ENCODE measurements around the gene COBL. TPM values are rescaled to one million over a fixed set of nuclear protein-coding genes. Genes with fewer than 3 reads are reported as not detected.

COBL gene
- total RNA-seq, 2 donors from 2014 or later = 36.5 to 46.6 TPM

DNA sequence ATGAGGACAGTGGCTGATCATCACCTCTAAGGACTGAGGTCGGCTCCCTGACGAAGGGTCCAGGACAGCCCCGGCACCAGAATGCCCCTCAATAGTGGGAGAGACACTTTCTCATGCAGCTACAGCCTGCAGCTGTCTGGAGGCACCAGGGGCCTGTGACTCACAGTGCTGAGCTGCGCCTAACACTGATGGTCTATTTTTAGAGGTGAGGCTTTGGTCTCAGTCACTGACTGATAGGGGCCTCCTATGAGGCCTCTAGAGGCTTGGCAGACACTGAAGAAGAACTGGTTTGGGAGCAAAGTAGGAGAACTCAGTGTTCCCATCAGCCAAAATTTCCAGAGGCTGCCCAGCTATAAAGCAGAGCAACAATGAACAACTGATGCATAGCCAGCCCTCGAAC lies 130.1 kb downstream of the COBL start:
- Histone ChIP-seq H3K36me3 (no peaks in the 10 kb centered on the region), H3K27ac (peak overlapping the region; percentile 31 to 59), H3K27me3 (replicated peaks; ENCODE audit: insufficient read depth) (no peaks in the 10 kb centered on the region), H3K4me3 (no peak overlapping the region), H3K4me1 (replicated peaks) (peaks cover 6% of the 10 kb centered on the region), H3K9me3 (no peaks in the 10 kb centered on the region)
- DNase-seq (ENCODE audit: low spot score) = peak; percentile 46
- no peak for TF ChIP-seq POLR2A (IDR thresholded peaks at IDR 0.05)
- TF ChIP-seq POLR2AphosphoS5 (IDR thresholded peaks at IDR 0.05) = peak; percentile 70
- 69% methylated on average over 5 of the region's 5 CpGs for WGBS
- intact Hi-C loops (cut with DNase I) = no loop called here

DNA sequence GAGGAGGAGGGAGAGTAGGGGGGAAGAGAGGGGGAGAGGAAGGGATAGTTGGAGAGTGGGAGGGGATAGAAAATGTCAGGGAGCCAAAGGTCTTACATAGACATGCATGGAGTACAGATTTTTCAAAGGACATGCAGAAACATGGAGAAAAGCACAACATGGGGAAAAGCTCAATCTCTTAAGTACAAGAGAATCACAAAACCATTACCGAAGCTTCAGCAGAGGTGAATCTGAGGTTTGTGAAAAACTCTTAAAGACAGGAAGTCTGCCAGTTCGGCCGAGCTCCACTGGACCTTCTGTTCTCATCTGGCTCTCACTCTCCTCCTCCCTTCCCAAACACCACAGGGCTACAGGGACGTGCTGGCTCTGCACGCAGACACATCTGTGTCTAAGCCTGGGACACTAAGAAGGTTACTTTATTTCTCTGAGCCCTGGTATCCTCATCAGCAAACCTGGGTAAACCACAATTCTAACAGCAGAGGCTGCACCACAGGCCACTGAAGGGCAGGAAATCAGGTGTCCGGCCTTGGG lies 133.9 kb downstream of the COBL start:
- TF ChIP-seq POLR2AphosphoS5 (IDR thresholded peaks at IDR 0.05) = no peak
- no peak for TF ChIP-seq CTCF (IDR thresholded peaks at IDR 0.05)
- TF ChIP-seq POLR2A (IDR thresholded peaks at IDR 0.05) = no peak
- H3K4me1 ChIP-seq (replicated peaks) = peaks cover 20% of the 10 kb centered on the region
- intact Hi-C loops (cut with DNase I) = no loop called here
- DNase-seq (ENCODE audit: low spot score) = no peak
- no peaks in the 10 kb centered on the region for H3K36me3 ChIP-seq
- H3K4me3 ChIP-seq = no peak overlapping the region
- H3K27ac ChIP-seq = peak overlapping the region; percentile 59 to 71
- 44% methylated on average over 6 of the region's 6 CpGs for WGBS
- no peaks in the 10 kb centered on the region for H3K9me3 ChIP-seq
- no peaks in the 10 kb centered on the region for H3K27me3 ChIP-seq (replicated peaks; ENCODE audit: insufficient read depth)

GRCh38 chr7:51180092-51180491 lies 136.5 kb downstream of the COBL start:
- H3K27me3 ChIP-seq (replicated peaks; ENCODE audit: insufficient read depth) = no peaks in the 10 kb centered on the region
- H3K36me3 ChIP-seq = no peaks in the 10 kb centered on the region
- H3K4me1 ChIP-seq (replicated peaks) = peaks cover 23% of the 10 kb centered on the region
- peak; percentile 60 for TF ChIP-seq POLR2AphosphoS5 (IDR thresholded peaks at IDR 0.05)
- TF ChIP-seq POLR2A (IDR thresholded peaks at IDR 0.05) = no peak
- no peak for TF ChIP-seq CTCF (IDR thresholded peaks at IDR 0.05)
- DNase-seq (ENCODE audit: low spot score) = peak; percentile 66
- peak overlapping the region; percentile 59 to 71 for H3K27ac ChIP-seq
- intact Hi-C loops (cut with DNase I) = no loop called here
- WGBS = 18% methylated on average over 4 of the region's 4 CpGs
- no peaks in the 10 kb centered on the region for H3K9me3 ChIP-seq
- H3K4me3 ChIP-seq = no peak overlapping the region

GRCh38 chr7:51175992-51176388 lies 140.6 kb downstream of the COBL start:
- no peak for DNase-seq (ENCODE audit: low spot score)
- no peaks in the 10 kb centered on the region for H3K27me3 ChIP-seq (replicated peaks; ENCODE audit: insufficient read depth)
- TF ChIP-seq POLR2A (IDR thresholded peaks at IDR 0.05) (no peak), POLR2AphosphoS5 (IDR thresholded peaks at IDR 0.05) (no peak), CTCF (IDR thresholded peaks at IDR 0.05) (no peak)
- H3K4me3 ChIP-seq = no peak overlapping the region
- no peaks in the 10 kb centered on the region for H3K9me3 ChIP-seq
- peak overlapping the region; percentile 40 to 71 for H3K27ac ChIP-seq
- intact Hi-C loops (cut with DNase I) = no loop called here
- H3K36me3 ChIP-seq = no peaks in the 10 kb centered on the region
- WGBS = 28% methylated on average over 3 of the region's 3 CpGs
- peaks cover 12% of the 10 kb centered on the region for H3K4me1 ChIP-seq (replicated peaks)

- Histone ChIP-seq H3K27me3 (replicated peaks; ENCODE audit: insufficient read depth) (no peaks in the 10 kb centered on the region), H3K36me3 (no peaks in the 10 kb centered on the region), H3K9me3 (no peaks in the 10 kb centered on the region), H3K4me3 (no peak overlapping the region), H3K27ac (peak overlapping the region; percentile 40 to 71), H3K4me1 (replicated peaks) (peaks cover 12% of the 10 kb centered on the region)
- TF ChIP-seq CTCF (IDR thresholded peaks at IDR 0.05) (no peak), POLR2AphosphoS5 (IDR thresholded peaks at IDR 0.05) (no peak), POLR2A (IDR thresholded peaks at IDR 0.05) (no peak)
- DNase-seq (ENCODE audit: low spot score) = no peak
- 46% methylated on average over 6 of the region's 6 CpGs for WGBS
- intact Hi-C loops (cut with DNase I) = no loop called here
Measured at GRCh38 chr7:51175316-51175991, 141.2 kb downstream of the COBL start.

Measured in prostate gland (tissue), 2 donors.